ENCODE results near the gene GSE1. TPM values are rescaled to one million over a fixed set of nuclear protein-coding genes. Genes with fewer than 3 reads are reported as not detected.
A peak's percentile ranks its signal among the peaks of the same experiment; 100 is the strongest.

GSE1 gene
- polyA plus RNA-seq, 6 donors from 2014 or later: 1.00 to 8.3 (median 3.9) TPM

DNA sequence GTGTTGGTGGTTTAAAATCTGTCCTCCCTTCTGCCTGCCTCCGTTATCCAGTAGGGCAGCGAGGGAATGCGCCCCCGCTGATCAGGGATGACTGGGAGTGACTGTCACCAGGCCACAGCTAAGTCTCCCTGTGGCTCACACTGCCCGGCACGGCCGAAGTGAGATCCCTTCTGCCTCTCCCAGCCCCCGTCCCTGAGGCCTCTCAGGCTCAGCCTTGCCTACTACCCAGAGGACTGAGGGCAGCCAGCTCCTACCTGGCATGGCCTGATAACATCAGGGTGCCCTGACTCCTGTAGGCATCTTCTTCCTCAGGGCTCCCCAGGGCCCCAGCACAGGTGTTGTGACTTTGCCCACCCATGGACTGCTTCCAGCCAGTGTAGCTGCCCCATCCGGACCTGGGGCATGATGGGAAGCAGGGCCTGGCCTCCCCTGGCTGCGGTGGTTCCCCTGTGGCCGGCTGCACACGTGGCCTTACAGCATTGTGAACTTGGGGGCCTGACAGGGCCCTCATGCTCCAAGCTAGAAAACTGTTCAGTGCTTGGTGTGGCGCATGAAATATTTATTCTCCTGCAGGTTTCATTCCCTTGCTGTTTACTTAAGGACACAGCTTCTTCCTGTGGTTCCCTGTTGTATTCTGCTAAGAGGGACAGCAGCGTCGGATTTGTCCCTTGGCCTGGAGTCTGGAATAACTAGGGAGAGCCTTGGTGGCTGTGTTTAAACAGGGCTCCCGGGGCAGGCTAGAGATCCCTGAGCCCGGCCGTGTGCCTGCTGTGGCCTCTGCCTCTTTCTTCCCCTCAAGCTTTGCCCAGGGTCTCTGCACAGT lies 45.6 kb downstream of the GSE1 start:
- ATAC-seq (ENCODE audit: low read depth in 2 of 2) (no peak), DNase-seq (no peak)
- Mint-ChIP-seq H3K27me3 (no peaks in the 10 kb centered on the region), H3K4me1 (peaks cover 4 to 10% (median 4%) of the 10 kb centered on the region in 3 donors), H3K27ac (peak overlapping the region in 1 of 6 donors; percentile 63), H3K9me3 (no peaks in the 10 kb centered on the region), H3K36me3 (peaks cover 0 to 8% of the 10 kb centered on the region in 2 donors), H3K4me3 (no peak overlapping the region)

- no peak overlapping the region for H3K4me3 Mint-ChIP-seq
- peaks cover 0 to 8% of the 10 kb centered on the region in 2 donors for H3K36me3 Mint-ChIP-seq
- H3K27ac Mint-ChIP-seq: peak overlapping the region in 1 of 6 donors; percentile 60
- peaks cover 4 to 10% (median 4%) of the 10 kb centered on the region in 3 donors for H3K4me1 Mint-ChIP-seq
- no peaks in the 10 kb centered on the region for H3K27me3 Mint-ChIP-seq
- ATAC-seq (ENCODE audit: low read depth in 2 of 2) (no peak), DNase-seq (no peak)
- no peaks in the 10 kb centered on the region for H3K9me3 Mint-ChIP-seq
Measured at GRCh38 chr16:85659336-85659735, 46.2 kb downstream of the GSE1 start.

GRCh38 chr16:85659805-85660511 lies 46.8 kb downstream of the GSE1 start:
- Mint-ChIP-seq H3K9me3 (no peaks in the 10 kb centered on the region), H3K36me3 (peaks cover 0 to 8% of the 10 kb centered on the region in 2 donors), H3K4me3 (no peak overlapping the region), H3K27me3 (no peaks in the 10 kb centered on the region), H3K4me1 (peaks cover 4 to 10% (median 4%) of the 10 kb centered on the region in 3 donors), H3K27ac (peak overlapping the region in 3 of 6 donors; percentile 60 to 85 (median 80))
- peak; percentile 71 to 86 for ATAC-seq (ENCODE audit: low read depth in 2 of 2)
- peak; percentile 62 for DNase-seq

DNA sequence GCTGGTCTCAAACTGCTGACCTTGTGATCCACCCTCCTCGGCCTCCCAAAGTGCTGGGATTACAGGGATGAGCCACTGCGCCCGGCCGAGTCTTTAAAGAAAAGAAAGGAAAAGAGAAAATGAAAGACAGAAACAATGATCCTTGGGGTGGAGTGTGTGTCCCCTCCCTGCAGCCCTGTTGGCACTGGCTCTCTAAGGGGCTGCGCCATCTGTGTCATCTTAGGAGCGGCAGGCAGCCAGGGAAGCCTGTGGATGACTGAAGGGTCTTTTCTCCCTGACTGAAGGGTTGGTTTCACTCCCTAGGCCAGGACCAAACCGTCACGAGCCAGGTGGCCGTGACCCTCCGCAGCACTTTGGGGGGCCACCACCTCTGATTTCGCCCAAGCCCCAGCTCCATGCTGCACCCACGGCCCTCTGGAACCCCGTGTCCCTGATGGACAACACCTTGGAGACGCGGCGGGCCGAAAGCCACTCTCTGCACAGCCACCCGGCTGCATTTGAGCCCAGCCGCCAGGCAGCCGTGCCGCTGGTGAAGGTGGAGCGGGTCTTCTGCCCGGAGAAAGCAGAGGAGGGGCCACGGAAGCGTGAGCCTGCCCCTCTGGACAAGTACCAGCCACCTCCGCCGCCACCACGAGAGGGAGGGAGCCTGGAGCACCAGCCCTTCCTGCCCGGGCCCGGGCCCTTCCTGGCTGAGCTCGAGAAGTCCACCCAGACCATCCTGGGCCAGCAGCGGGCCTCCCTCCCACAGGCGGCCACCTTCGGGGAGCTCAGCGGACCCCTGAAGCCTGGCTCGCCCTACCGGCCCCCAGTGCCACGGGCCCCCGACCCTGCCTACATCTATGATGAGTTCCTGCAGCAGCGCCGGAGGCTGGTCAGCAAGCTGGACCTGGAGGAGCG lies 48.0 kb downstream of the GSE1 start:
- H3K36me3 Mint-ChIP-seq: peaks cover 8 to 18% of the 10 kb centered on the region in 2 donors
- DNase-seq (no peak), ATAC-seq (ENCODE audit: low read depth in 2 of 2) (no peak)
- H3K9me3 Mint-ChIP-seq: no peaks in the 10 kb centered on the region
- peaks cover 4 to 10% (median 8%) of the 10 kb centered on the region in 3 donors for H3K4me1 Mint-ChIP-seq
- H3K27me3 Mint-ChIP-seq: no peaks in the 10 kb centered on the region
- peak overlapping the region in 1 of 6 donors; percentile 47 for H3K27ac Mint-ChIP-seq
- H3K4me3 Mint-ChIP-seq: peak overlapping the region in 1 of 8 donors; percentile 75

DNA sequence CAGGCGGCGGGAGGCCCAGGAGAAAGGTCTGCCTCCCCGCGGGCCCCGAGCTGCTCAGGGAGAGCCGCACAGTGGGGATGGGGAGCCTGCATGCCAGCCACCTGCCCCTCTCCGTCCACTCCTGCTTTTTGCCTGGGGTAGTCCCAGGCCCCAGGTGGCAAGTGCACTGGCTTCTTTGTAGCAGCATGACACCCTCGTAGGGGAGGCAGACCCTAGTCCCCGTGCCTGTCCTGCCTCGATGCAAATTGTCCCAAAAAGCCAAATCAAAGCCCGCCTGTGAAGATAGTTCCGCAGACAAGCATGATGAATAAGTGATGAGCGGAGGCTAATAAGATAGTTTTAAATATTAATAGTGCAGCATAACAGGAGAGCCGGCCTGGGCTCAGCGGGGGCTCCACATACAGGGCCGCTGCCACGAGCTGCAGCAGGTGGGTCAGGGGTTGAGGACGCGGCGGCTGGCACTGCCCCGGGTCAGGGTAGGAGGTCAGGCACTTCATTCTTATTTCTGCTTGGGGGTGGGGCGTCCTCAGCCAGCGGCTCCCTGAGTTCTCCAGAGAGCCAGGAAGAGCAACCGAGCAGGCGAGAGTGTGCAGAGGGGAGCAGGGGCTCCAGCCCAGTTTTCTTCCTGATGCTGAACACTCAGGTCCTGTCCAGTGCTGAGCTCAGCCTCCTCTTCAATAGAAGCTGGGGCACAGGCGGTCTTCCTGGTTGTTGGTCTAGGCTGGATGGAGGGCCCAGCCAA lies 48.8 kb downstream of the GSE1 start:
- Mint-ChIP-seq H3K4me1 (peaks cover 4 to 11% (median 10%) of the 10 kb centered on the region in 3 donors), H3K27ac (peak overlapping the region in 1 of 6 donors; percentile 12)
- ATAC-seq (ENCODE audit: low read depth in 2 of 2): no peak

GRCh38 chr16:85662482-85662812 lies 49.3 kb downstream of the GSE1 start:
- Mint-ChIP-seq H3K36me3 (peaks cover 8 to 22% of the 10 kb centered on the region in 2 donors), H3K9me3 (no peaks in the 10 kb centered on the region), H3K4me3 (no peak overlapping the region), H3K27me3 (no peaks in the 10 kb centered on the region), H3K4me1 (peaks cover 4 to 11% (median 10%) of the 10 kb centered on the region in 3 donors), H3K27ac (peak overlapping the region in 1 of 6 donors; percentile 12)
- no peak for ATAC-seq (ENCODE audit: low read depth in 2 of 2)
- DNase-seq: no peak

More for the DNA sequence above, 48.8 kb downstream of the GSE1 start:
- H3K4me3 Mint-ChIP-seq: no peak overlapping the region
- no peaks in the 10 kb centered on the region for H3K27me3 Mint-ChIP-seq
- H3K9me3 Mint-ChIP-seq: no peaks in the 10 kb centered on the region
- peaks cover 8 to 25% of the 10 kb centered on the region in 2 donors for H3K36me3 Mint-ChIP-seq
- DNase-seq: no peak

DNA sequence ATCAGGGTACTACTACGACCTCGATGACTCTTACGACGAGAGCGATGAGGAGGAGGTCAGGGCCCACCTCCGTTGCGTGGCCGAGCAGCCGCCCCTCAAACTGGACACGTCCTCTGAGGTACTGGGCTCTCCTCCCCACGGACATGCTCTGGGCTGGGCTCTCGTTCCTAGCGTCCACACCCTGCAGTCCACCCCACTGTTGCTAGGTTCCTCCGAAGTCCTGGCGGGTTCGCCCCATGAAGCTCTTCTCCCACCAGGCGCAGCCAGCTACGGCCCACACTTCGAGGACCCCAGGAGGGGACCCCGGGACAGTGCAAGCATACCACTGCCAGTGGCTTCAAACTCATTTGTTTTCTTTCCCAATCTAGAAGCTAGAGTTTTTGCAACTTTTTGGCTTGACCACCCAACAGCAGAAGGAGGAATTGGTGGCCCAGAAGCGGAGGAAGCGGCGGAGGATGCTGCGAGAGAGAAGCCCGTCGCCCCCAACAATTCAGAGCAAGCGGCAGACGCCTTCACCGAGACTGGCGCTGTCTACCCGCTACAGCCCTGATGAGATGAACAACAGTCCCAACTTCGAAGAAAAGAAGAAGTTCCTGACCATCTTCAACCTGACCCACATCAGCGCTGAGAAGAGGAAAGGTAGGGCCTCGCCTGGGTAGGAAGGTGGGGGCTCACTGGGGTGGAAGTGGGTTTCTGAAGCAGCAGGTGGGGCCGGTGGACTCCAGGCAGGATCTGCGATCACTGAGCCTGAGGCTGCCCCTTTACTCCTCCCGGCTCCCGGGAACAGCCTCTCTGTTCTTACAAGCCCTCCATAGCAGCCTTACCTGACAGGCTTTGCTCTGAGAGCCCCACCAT lies 50.1 kb downstream of the GSE1 start:
- Mint-ChIP-seq H3K9me3 (no peaks in the 10 kb centered on the region), H3K4me1 (peaks cover 4 to 11% (median 10%) of the 10 kb centered on the region in 3 donors), H3K27ac (peak overlapping the region in 1 of 6 donors; percentile 7), H3K27me3 (no peaks in the 10 kb centered on the region), H3K4me3 (peak overlapping the region in 1 of 8 donors; percentile 52), H3K36me3 (peaks cover 8 to 17% of the 10 kb centered on the region in 2 donors)
- DNase-seq (no peak), ATAC-seq (ENCODE audit: low read depth in 2 of 2) (no peak)

DNA sequence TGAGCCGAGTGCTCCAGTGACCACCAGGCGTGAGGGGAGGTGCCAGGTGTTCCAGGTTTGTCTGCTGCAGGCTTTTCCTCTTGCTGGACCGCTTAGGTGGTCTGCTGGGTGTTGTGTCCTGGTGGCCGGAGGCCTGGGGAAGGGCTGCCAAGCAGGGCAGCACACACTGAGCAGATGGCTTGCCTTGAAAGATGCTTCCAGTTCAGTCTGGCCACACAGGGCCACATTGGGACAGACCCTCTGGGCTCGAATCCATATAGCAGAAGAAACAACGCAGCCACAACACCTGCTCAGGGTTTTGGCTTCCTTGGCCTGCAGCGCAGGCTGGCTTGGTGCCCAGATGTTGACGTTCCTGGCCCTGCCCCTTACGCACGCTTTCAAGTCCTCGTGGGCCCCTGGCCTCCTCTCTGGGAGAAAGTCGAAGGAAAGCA lies 50.8 kb downstream of the GSE1 start:
- no peak for ATAC-seq (ENCODE audit: low read depth in 2 of 2)

DNA sequence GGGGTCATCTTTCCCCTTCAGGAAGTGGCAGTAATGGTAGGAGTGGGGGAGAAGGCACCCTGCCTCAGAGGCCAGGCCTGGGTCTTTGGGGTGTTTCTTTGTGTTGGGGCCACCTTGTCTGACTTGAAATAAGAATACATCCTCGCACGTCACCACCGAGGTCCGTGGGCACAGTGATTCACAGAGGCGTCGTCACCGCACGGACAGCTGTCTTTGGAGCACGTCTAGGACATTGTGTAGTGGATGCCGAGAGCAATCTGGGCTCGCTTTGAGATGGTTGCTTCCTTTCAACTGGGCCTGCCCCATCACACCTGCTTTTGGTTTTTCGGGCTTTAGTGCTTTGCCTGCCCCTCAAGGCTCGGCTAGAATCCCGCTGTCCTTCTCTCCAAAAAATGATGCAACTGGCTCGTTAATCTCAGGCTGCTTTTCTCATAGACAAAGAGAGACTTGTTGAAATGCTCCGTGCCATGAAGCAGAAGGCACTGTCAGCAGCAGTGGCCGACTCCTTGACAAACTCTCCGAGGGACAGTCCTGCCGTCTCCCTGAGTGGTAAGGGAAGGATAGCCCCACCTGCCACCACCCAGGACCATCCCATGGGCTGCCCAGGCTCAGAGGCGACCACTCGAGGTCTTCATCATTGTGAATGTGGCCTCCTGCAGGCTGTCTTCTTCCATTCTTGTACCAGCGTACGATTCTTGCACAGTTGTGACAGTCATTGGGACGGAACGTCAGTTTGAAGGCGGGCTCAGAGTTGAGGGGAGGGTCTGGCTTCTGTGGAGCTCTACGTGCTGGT lies 51.7 kb downstream of the GSE1 start:
- Mint-ChIP-seq H3K4me1 (peaks cover under 1 to 9% (median 4%) of the 10 kb centered on the region in 3 donors), H3K36me3 (peaks cover 8 to 24% of the 10 kb centered on the region in 2 donors), H3K9me3 (no peaks in the 10 kb centered on the region), H3K4me3 (no peak overlapping the region), H3K27me3 (no peaks in the 10 kb centered on the region), H3K27ac (no peak overlapping the region)
- DNase-seq (no peak), ATAC-seq (ENCODE audit: low read depth in 2 of 2) (no peak)

More for the DNA sequence above, 50.8 kb downstream of the GSE1 start:
- H3K27me3 Mint-ChIP-seq: no peaks in the 10 kb centered on the region
- peak overlapping the region in 2 of 6 donors; percentile 7 to 47 for H3K27ac Mint-ChIP-seq
- peaks cover 4 to 11% (median 10%) of the 10 kb centered on the region in 3 donors for H3K4me1 Mint-ChIP-seq
- H3K4me3 Mint-ChIP-seq: no peak overlapping the region
- H3K36me3 Mint-ChIP-seq: peaks cover 8 to 17% of the 10 kb centered on the region in 2 donors
- no peak for DNase-seq
- H3K9me3 Mint-ChIP-seq: no peaks in the 10 kb centered on the region

- ATAC-seq (ENCODE audit: low read depth in 2 of 2) (no peak), DNase-seq (no peak)
- Mint-ChIP-seq H3K4me1 (peaks cover 0 to 7% (median 0%) of the 10 kb centered on the region in 3 donors), H3K4me3 (no peak overlapping the region), H3K9me3 (no peaks in the 10 kb centered on the region), H3K27me3 (no peaks in the 10 kb centered on the region), H3K27ac (no peak overlapping the region), H3K36me3 (peaks cover 8 to 28% of the 10 kb centered on the region in 2 donors)
Measured at GRCh38 chr16:85665373-85665740, 52.2 kb downstream of the GSE1 start.

DNA sequence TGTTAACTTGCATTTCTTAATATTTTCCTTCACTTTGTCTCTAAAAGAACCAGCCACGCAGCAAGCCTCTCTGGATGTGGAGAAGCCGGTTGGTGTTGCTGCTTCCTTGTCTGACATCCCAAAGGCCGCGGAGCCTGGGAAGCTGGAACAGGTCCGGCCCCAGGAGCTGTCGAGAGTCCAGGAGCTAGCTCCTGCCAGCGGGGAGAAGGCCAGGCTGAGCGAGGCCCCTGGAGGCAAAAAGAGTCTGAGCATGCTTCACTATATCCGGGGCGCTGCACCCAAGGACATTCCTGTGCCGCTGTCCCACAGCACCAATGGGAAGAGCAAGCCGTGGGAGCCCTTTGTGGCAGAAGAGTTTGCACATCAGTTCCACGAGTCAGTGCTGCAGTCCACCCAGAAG lies 52.8 kb downstream of the GSE1 start:
- no peak overlapping the region for H3K4me3 Mint-ChIP-seq
- no peak overlapping the region for H3K27ac Mint-ChIP-seq
- ATAC-seq (ENCODE audit: low read depth in 2 of 2) (no peak), DNase-seq (no peak)
- peaks cover 0 to 7% (median 0%) of the 10 kb centered on the region in 3 donors for H3K4me1 Mint-ChIP-seq
- no peaks in the 10 kb centered on the region for H3K27me3 Mint-ChIP-seq
- peaks cover 8 to 28% of the 10 kb centered on the region in 2 donors for H3K36me3 Mint-ChIP-seq
- no peaks in the 10 kb centered on the region for H3K9me3 Mint-ChIP-seq

Measured in naive B cell (primary cell).